BE2C (cell line): Measurements from ENCODE around the gene DAO. TPM values are rescaled to one million over a fixed set of nuclear protein-coding genes. Genes with fewer than 3 reads are reported as not detected.

Source experiments
- DNase-seq: peaks from one replicate; pipeline ENCODE4 v3.0.0-alpha.2; 2020
- H3K27me3 ChIP-seq: fragments of 250-450 bp; sonication (Bioruptor Pico); 2 replicates; pipeline ENCODE4 v1.5.1; 2020; ENCODE audit warnings: mild to moderate bottlenecking
- H3K36me3 ChIP-seq: fragments of 250-450 bp; sonication (Bioruptor Pico); 2 replicates; pipeline ENCODE4 v1.5.1; 2020; ENCODE audit warnings: mild to moderate bottlenecking
- H3K4me1 ChIP-seq: fragments of 250-450 bp; sonication (Bioruptor Pico); 2 replicates; pipeline ENCODE4 v1.5.1; 2020
- H3K4me3 ChIP-seq: 2 replicates; pipeline ENCODE4 v1.5.1; 2011; ENCODE audit warnings: low read depth, low read length
- H3K9me3 ChIP-seq: fragments of 250-450 bp; sonication (Bioruptor Pico); 2 replicates; pipeline ENCODE4 v1.5.1; 2020
- CTCF ChIP-seq: IDR thresholded peaks from 2 replicates; pipeline ENCODE4 v1.5.1; 2012; ENCODE audit warnings: mild to moderate bottlenecking, low read depth, low read length
- polyA plus RNA-seq: library from polyadenylated mRNA; unstranded; fragments of >200 nt; gene quantifications from one replicate; pipeline ENCODE4 v1.2.1, GENCODE V29; 2012; ENCODE audit warnings: low read depth, missing spikeins; ENCODE audit not compliant: insufficient read length, insufficient read depth

Gene DAO
- not detected for polyA plus RNA-seq

- no peaks in the 10 kb centered on the region for H3K36me3 ChIP-seq
- no peak for DNase-seq
- no peaks in the 10 kb centered on the region for H3K9me3 ChIP-seq
- H3K4me1 ChIP-seq = no peaks in the 10 kb centered on the region
- H3K27me3 ChIP-seq = no peaks in the 10 kb centered on the region
- H3K4me3 ChIP-seq = no peak within 1 kb of the TSS
- TF ChIP-seq CTCF = no peak
Measured at GRCh38 chr12:108879615-108880254, at the start of gene DAO. Gene DAO, plus strand, starts transcription at chr12:108880092. Its CDS starts 4,915 bp downstream, at chr12:108885007.

GRCh38 chr12:108831309-108831991, 48.4 kb upstream of the DAO start:
- Histone ChIP-seq H3K27me3 (no peaks in the 10 kb centered on the region), H3K4me3 (no peak overlapping the region), H3K9me3 (no peaks in the 10 kb centered on the region), H3K36me3 (peaks cover 19% of the 10 kb centered on the region), H3K4me1 (peaks cover 8% of the 10 kb centered on the region)
- no peak for DNase-seq
- no peak for TF ChIP-seq CTCF

- Histone ChIP-seq H3K27me3 (no peaks in the 10 kb centered on the region), H3K4me3 (no peak overlapping the region), H3K36me3 (peaks cover 19% of the 10 kb centered on the region), H3K9me3 (no peaks in the 10 kb centered on the region), H3K4me1 (peaks cover 5% of the 10 kb centered on the region)
- no peak for TF ChIP-seq CTCF
- DNase-seq = no peak
Measured at GRCh38 chr12:108832208-108832607, 47.7 kb upstream of the DAO start.

GRCh38 chr12:108832730-108833354, 47.0 kb upstream of the DAO start:
- Histone ChIP-seq H3K4me3 (no peak overlapping the region), H3K9me3 (no peaks in the 10 kb centered on the region), H3K4me1 (peaks cover 1% of the 10 kb centered on the region), H3K36me3 (peaks cover 19% of the 10 kb centered on the region), H3K27me3 (no peaks in the 10 kb centered on the region)
- DNase-seq = no peak
- no peak for TF ChIP-seq CTCF

- no peak overlapping the region for H3K4me3 ChIP-seq
- no peaks in the 10 kb centered on the region for H3K27me3 ChIP-seq
- no peak for TF ChIP-seq CTCF
- H3K36me3 ChIP-seq = peaks cover 19% of the 10 kb centered on the region
- H3K4me1 ChIP-seq = peaks cover 5% of the 10 kb centered on the region
- H3K9me3 ChIP-seq = no peaks in the 10 kb centered on the region
- DNase-seq = no peak
Measured at GRCh38 chr12:108833355-108833733, 46.5 kb upstream of the DAO start.
